Measurements from ENCODE around the gene PRICKLE1. TPM values are rescaled to one million over a fixed set of nuclear protein-coding genes. Genes with fewer than 3 reads are reported as not detected.
A peak's percentile ranks its signal among the peaks of the same experiment; 100 is the strongest.

The PRICKLE1 gene
- total RNA-seq, 2 donors from 2014 or later: not detected

- Mint-ChIP-seq H3K27me3 (peaks cover 25 to 30% of the 10 kb centered on the region in 2 donors), H3K36me3 (peaks cover 6% of the 10 kb centered on the region), H3K9me3 (no peaks in the 10 kb centered on the region), H3K4me1 (ENCODE audit: low read depth in 2 of 2) (peaks cover 0 to 5% of the 10 kb centered on the region in 2 donors), H3K27ac (no peak overlapping the region), H3K4me3 (no peak overlapping the region)
- ATAC-seq (no peak), DNase-seq (ENCODE audit: low spot score) (no peak)
These were observed 4.9 kb downstream of the PRICKLE1 start for GRCh38 chr12:42584651-42585111.

GRCh38 chr12:42583016-42583415, 6.5 kb downstream of the PRICKLE1 start:
- no peaks in the 10 kb centered on the region for H3K9me3 Mint-ChIP-seq
- peaks cover 19 to 20% of the 10 kb centered on the region in 2 donors for H3K27me3 Mint-ChIP-seq
- ATAC-seq (no peak), DNase-seq (ENCODE audit: low spot score) (no peak)
- no peaks in the 10 kb centered on the region for H3K36me3 Mint-ChIP-seq
- H3K4me3 Mint-ChIP-seq: no peak overlapping the region
- H3K4me1 Mint-ChIP-seq (ENCODE audit: low read depth in 2 of 2): no peaks in the 10 kb centered on the region
- H3K27ac Mint-ChIP-seq: no peak overlapping the region

- Mint-ChIP-seq H3K27me3 (peaks cover 14 to 20% of the 10 kb centered on the region in 2 donors), H3K9me3 (no peaks in the 10 kb centered on the region), H3K36me3 (no peaks in the 10 kb centered on the region), H3K4me3 (no peak overlapping the region), H3K4me1 (ENCODE audit: low read depth in 2 of 2) (no peaks in the 10 kb centered on the region), H3K27ac (no peak overlapping the region)
- ATAC-seq: no peak
- DNase-seq (ENCODE audit: low spot score): no peak
These were observed 7.0 kb downstream of the PRICKLE1 start for GRCh38 chr12:42582498-42582897.

- Mint-ChIP-seq H3K27me3 (peaks cover 9 to 16% of the 10 kb centered on the region in 2 donors), H3K4me3 (no peak overlapping the region), H3K27ac (no peak overlapping the region), H3K36me3 (no peaks in the 10 kb centered on the region), H3K4me1 (ENCODE audit: low read depth in 2 of 2) (no peaks in the 10 kb centered on the region), H3K9me3 (no peaks in the 10 kb centered on the region)
- DNase-seq (ENCODE audit: low spot score) (no peak), ATAC-seq (no peak)
These were observed 7.5 kb downstream of the PRICKLE1 start for GRCh38 chr12:42582050-42582449.

DNA sequence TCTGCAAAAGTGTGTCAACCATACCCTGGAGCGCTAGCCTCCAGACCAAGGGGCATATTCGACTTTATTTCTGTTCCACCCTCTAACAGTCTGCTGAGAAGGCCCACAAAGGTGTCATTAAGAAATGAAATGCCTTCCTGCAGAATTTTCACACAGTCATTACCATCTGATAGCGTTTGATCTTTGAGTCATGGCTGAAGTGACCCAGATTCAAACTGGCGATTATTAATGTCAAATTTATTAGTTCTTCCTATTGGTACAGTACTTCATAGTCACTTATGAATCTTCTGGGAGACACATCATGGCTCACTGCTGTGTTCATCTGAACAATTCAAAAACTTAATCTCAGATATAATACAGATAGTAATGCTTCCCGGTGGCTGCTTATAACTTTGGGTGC, 13.2 kb downstream of the PRICKLE1 start:
- peaks cover 11 to 13% of the 10 kb centered on the region in 2 donors for H3K27me3 Mint-ChIP-seq
- no peaks in the 10 kb centered on the region for H3K4me1 Mint-ChIP-seq (ENCODE audit: low read depth in 2 of 2)
- no peaks in the 10 kb centered on the region for H3K36me3 Mint-ChIP-seq
- no peak overlapping the region for H3K4me3 Mint-ChIP-seq
- no peak overlapping the region for H3K27ac Mint-ChIP-seq
- H3K9me3 Mint-ChIP-seq: no peaks in the 10 kb centered on the region
- DNase-seq (ENCODE audit: low spot score): no peak
- no peak for ATAC-seq

GRCh38 chr12:42575717-42576116, 13.8 kb downstream of the PRICKLE1 start:
- DNase-seq (ENCODE audit: low spot score): no peak
- H3K4me3 Mint-ChIP-seq: no peak overlapping the region
- no peaks in the 10 kb centered on the region for H3K9me3 Mint-ChIP-seq
- H3K27ac Mint-ChIP-seq: no peak overlapping the region
- peaks cover 9 to 10% of the 10 kb centered on the region in 2 donors for H3K27me3 Mint-ChIP-seq
- H3K36me3 Mint-ChIP-seq: no peaks in the 10 kb centered on the region
- no peak for ATAC-seq
- no peaks in the 10 kb centered on the region for H3K4me1 Mint-ChIP-seq (ENCODE audit: low read depth in 2 of 2)

GRCh38 chr12:42574851-42575266, 14.7 kb downstream of the PRICKLE1 start:
- Mint-ChIP-seq H3K4me3 (no peak overlapping the region), H3K27me3 (peaks cover 6 to 7% of the 10 kb centered on the region in 2 donors), H3K36me3 (no peaks in the 10 kb centered on the region), H3K27ac (no peak overlapping the region), H3K4me1 (ENCODE audit: low read depth in 2 of 2) (no peaks in the 10 kb centered on the region), H3K9me3 (no peaks in the 10 kb centered on the region)
- ATAC-seq: no peak
- DNase-seq (ENCODE audit: low spot score): no peak

DNA sequence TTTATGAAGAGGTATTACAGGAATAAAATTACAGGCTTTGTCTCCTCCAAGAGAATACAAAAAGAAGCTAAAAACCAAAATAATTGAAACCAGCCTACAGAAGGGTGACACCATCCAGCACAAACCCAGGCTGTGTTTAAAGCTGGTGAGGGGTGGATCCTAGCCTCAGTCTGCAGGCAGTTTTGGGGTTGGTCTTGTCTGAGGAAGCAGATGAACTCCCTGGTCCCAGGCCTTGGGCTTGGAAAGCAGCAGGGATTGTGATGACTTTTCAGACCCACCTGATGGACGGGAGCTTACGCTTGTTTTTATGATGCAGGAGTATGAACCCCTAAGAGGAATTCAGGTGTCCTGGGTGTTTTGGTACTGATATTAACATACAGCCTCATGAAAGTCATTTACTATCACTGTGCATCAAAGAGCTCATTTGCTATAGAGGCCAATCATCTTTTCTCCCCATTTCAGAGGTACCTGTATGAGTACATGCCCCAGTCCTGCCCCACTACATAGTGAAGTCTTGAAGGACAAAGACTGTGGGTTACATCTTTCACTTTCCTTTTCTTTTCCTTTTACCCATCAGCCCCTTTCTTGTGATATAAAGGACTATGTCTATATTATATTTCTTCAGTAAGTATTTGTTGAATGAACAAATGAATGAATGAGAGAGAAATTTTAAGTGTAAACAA, 18.1 kb downstream of the PRICKLE1 start:
- no peak overlapping the region for H3K27ac Mint-ChIP-seq
- H3K9me3 Mint-ChIP-seq: no peaks in the 10 kb centered on the region
- no peaks in the 10 kb centered on the region for H3K36me3 Mint-ChIP-seq
- H3K4me3 Mint-ChIP-seq: no peak overlapping the region
- no peak for ATAC-seq
- H3K27me3 Mint-ChIP-seq: peaks cover 0 to 6% of the 10 kb centered on the region in 2 donors
- no peak for DNase-seq (ENCODE audit: low spot score)
- H3K4me1 Mint-ChIP-seq (ENCODE audit: low read depth in 2 of 2): no peaks in the 10 kb centered on the region

DNA sequence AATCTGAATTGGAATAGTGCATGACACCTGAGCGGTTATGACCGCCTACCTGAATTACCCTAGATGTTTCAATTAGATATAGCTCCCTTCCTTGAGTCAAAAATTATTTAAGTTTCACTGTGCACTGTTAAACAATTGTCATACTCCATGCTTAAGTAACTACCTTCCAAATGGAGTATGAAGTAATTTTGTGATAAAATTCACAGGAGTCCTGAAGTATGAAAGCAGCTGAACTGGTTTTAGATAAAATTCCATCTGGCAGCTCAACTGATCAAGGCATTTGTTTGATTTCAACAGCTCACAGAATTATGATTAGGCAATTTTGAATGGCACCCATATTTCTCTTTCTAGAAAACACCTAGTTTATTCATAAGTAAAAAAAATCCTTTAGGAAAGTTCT, 19.5 kb downstream of the PRICKLE1 start:
- no peaks in the 10 kb centered on the region for H3K9me3 Mint-ChIP-seq
- no peak overlapping the region for H3K27ac Mint-ChIP-seq

GRCh38 chr12:42568952-42569915, 20.3 kb downstream of the PRICKLE1 start:
- no peak for ATAC-seq
- DNase-seq (ENCODE audit: low spot score): no peak
- no peaks in the 10 kb centered on the region for H3K27me3 Mint-ChIP-seq
- H3K36me3 Mint-ChIP-seq: no peaks in the 10 kb centered on the region
- no peak overlapping the region for H3K27ac Mint-ChIP-seq
- H3K4me1 Mint-ChIP-seq (ENCODE audit: low read depth in 2 of 2): no peaks in the 10 kb centered on the region
- H3K9me3 Mint-ChIP-seq: no peaks in the 10 kb centered on the region
- no peak overlapping the region for H3K4me3 Mint-ChIP-seq

More for the DNA sequence above, 19.5 kb downstream of the PRICKLE1 start:
- Mint-ChIP-seq H3K27me3 (no peaks in the 10 kb centered on the region), H3K4me1 (ENCODE audit: low read depth in 2 of 2) (no peaks in the 10 kb centered on the region), H3K4me3 (no peak overlapping the region), H3K36me3 (no peaks in the 10 kb centered on the region)
- DNase-seq (ENCODE audit: low spot score): no peak
- no peak for ATAC-seq

DNA sequence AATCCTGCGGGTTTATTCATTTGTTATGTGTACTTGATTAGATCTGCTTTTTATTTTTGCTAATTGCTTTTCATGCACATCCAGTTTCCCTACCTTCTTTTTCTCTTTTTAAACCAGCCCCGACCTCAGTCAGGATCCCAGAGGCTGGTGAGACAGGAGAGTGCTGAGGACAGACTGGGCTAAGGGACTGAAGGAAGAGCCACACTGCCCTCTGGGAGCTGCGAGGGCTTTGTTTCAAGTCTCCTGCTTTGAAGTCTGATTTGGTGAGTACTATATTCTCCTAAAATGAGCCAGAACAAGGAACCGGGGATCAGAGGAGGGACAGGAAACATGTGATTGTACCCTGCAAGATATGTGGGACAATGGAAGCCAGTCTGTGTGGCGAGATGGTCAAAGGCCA, 23.9 kb downstream of the PRICKLE1 start:
- Mint-ChIP-seq H3K9me3 (no peaks in the 10 kb centered on the region), H3K4me1 (ENCODE audit: low read depth in 2 of 2) (no peaks in the 10 kb centered on the region), H3K4me3 (no peak overlapping the region), H3K27ac (no peak overlapping the region), H3K27me3 (no peaks in the 10 kb centered on the region), H3K36me3 (no peaks in the 10 kb centered on the region)
- DNase-seq (ENCODE audit: low spot score) (no peak), ATAC-seq (peak in 1 of 2 donors; percentile 43)

- DNase-seq (ENCODE audit: low spot score): no peak
- no peaks in the 10 kb centered on the region for H3K9me3 Mint-ChIP-seq
- no peaks in the 10 kb centered on the region for H3K36me3 Mint-ChIP-seq
- no peaks in the 10 kb centered on the region for H3K27me3 Mint-ChIP-seq
- ATAC-seq: no peak
- H3K4me1 Mint-ChIP-seq (ENCODE audit: low read depth in 2 of 2): no peaks in the 10 kb centered on the region
- no peak overlapping the region for H3K27ac Mint-ChIP-seq
- H3K4me3 Mint-ChIP-seq: no peak overlapping the region
These were observed 24.6 kb downstream of the PRICKLE1 start for GRCh38 chr12:42564996-42565395.

DNA sequence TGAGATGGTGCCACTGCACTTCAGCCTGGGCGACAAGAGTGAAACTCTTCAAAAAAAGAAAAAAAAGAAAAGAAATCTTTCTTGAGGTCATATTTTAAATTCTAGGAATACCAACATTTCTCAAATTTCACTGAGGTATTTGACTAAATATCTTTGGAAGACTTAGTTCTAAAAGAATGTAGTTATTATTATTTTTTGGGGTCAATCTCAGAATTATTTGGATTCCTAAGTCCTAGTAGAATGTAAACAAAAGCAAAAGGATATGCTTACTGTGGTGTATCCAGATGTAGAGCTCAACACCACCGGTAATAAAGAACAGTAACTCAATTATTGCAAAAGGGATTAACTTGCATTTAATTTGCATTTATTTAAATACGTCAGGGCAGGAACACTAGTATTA, 25.0 kb downstream of the PRICKLE1 start:
- Mint-ChIP-seq H3K9me3 (no peaks in the 10 kb centered on the region), H3K27ac (no peak overlapping the region), H3K4me3 (no peak overlapping the region), H3K4me1 (ENCODE audit: low read depth in 2 of 2) (no peaks in the 10 kb centered on the region), H3K36me3 (no peaks in the 10 kb centered on the region), H3K27me3 (no peaks in the 10 kb centered on the region)
- no peak for ATAC-seq
- no peak for DNase-seq (ENCODE audit: low spot score)

DNA sequence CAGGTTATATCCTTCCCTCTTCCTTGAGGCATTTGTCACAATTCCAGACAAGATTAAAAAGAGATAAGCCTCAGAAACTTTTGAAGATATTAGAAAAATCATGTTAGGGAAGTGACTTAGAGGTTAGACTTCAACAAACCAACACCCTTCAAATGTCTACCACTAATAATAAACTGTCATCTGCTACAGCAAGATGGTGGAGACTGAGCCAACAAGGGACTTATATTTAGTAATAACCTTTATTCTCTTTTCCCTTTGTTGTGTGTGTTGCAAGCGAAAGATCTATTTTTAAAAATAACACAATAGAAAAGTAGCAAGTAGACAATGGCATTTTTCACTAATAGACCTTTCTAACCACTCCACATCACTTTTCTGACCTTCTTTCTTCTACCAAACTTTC, 28.6 kb downstream of the PRICKLE1 start:
- ATAC-seq (no peak), DNase-seq (ENCODE audit: low spot score) (no peak)
- H3K27ac Mint-ChIP-seq: no peak overlapping the region
- no peak overlapping the region for H3K4me3 Mint-ChIP-seq
- no peaks in the 10 kb centered on the region for H3K36me3 Mint-ChIP-seq
- H3K4me1 Mint-ChIP-seq (ENCODE audit: low read depth in 2 of 2): no peaks in the 10 kb centered on the region
- no peaks in the 10 kb centered on the region for H3K9me3 Mint-ChIP-seq
- no peaks in the 10 kb centered on the region for H3K27me3 Mint-ChIP-seq
